Renal cortex interstitium (tissue), 15 donors: Measurements from ENCODE around the gene JAZF1. TPM values are rescaled to one million over a fixed set of nuclear protein-coding genes. Genes with fewer than 3 reads are reported as not detected.

Source experiments
- DNase-seq, 11 donors: peaks; one replicate each; pipeline ENCODE4 v3.0.0-alpha.2; 2013; ENCODE audit warnings: low read depth in 9 of 11, low spot score in 4 of 11; ENCODE audit errors: extremely low read depth in 1 of 11
- long read RNA-seq, 16 experiments: transcript quantifications; one replicate each; lab custom pipeline, GENCODE V29; 2026
- polyA plus RNA-seq, 3 donors: library from polyadenylated mRNA; unstranded; fragments of 120-200 nt; gene quantifications; one replicate each; pipeline ENCODE4 v1.2.1, GENCODE V29; 2013; ENCODE audit not compliant: insufficient read length in 3 of 3

JAZF1 gene
- 10 to 100 TPM; 11.2 to 14.4 (median 13.8) TPM for polyA plus RNA-seq
- long read RNA-seq, donor 1, partial matches to known transcripts, result 0 of 1 reads
- long read RNA-seq, donor 1, other reads (novel, unspliced or antisense), result 0 of 1 reads
- long read RNA-seq, donor 2, partial matches to known transcripts, result 0 of 4 reads
- long read RNA-seq, donor 2, other reads (novel, unspliced or antisense), result 0 of 4 reads
- long read RNA-seq, donor 3, transcript JAZF1-201 (5 exons, 3,125 nt), result major isoform, 6 of 6 reads
- long read RNA-seq, donor 3, partial matches to known transcripts, result 0 of 6 reads
- long read RNA-seq, donor 3, other reads (novel, unspliced or antisense), result 0 of 6 reads
- long read RNA-seq, donor 4, partial matches to known transcripts, result 0 of 3 reads
- long read RNA-seq, donor 4, other reads (novel, unspliced or antisense), result 0 of 3 reads
- long read RNA-seq, donor 5, result 0 reads
- long read RNA-seq, donor 6, partial matches to known transcripts, result 0 of 2 reads
- long read RNA-seq, donor 6, other reads (novel, unspliced or antisense), result 0 of 2 reads
- long read RNA-seq, donor 7, partial matches to known transcripts, result 0 of 2 reads
- long read RNA-seq, donor 7, other reads (novel, unspliced or antisense), result 0 of 2 reads
- long read RNA-seq, donor 8, result 0 reads
- long read RNA-seq, donor 9, partial matches to known transcripts, result 0 of 3 reads
- long read RNA-seq, donor 9, other reads (novel, unspliced or antisense), result 0 of 3 reads
- long read RNA-seq, donor 10, transcript JAZF1-201 (5 exons, 3,125 nt), result major isoform, 8 of 8 reads
- long read RNA-seq, donor 10, partial matches to known transcripts, result 0 of 8 reads
- long read RNA-seq, donor 10, other reads (novel, unspliced or antisense), result 0 of 8 reads
- long read RNA-seq, donor 11, transcript JAZF1-201 (5 exons, 3,125 nt), result major isoform, 7 of 7 reads
- long read RNA-seq, donor 11, partial matches to known transcripts, result 0 of 7 reads
- long read RNA-seq, donor 11, other reads (novel, unspliced or antisense), result 0 of 7 reads
- long read RNA-seq, donor 12, result 0 reads
- long read RNA-seq, donor 13, result 0 reads
- long read RNA-seq, donor 14, transcript JAZF1-201 (5 exons, 3,125 nt), result major isoform, 6 of 6 reads
- long read RNA-seq, donor 14, partial matches to known transcripts, result 0 of 6 reads
- long read RNA-seq, donor 14, other reads (novel, unspliced or antisense), result 0 of 6 reads
- long read RNA-seq, donor 15, partial matches to known transcripts, result 0 of 4 reads
- long read RNA-seq, donor 15, other reads (novel, unspliced or antisense), result 0 of 4 reads
- long read RNA-seq, donor 16, transcript JAZF1-201 (5 exons, 3,125 nt), result major isoform, 7 of 7 reads
- long read RNA-seq, donor 16, partial matches to known transcripts, result 0 of 7 reads
- long read RNA-seq, donor 16, other reads (novel, unspliced or antisense), result 0 of 7 reads

DNA sequence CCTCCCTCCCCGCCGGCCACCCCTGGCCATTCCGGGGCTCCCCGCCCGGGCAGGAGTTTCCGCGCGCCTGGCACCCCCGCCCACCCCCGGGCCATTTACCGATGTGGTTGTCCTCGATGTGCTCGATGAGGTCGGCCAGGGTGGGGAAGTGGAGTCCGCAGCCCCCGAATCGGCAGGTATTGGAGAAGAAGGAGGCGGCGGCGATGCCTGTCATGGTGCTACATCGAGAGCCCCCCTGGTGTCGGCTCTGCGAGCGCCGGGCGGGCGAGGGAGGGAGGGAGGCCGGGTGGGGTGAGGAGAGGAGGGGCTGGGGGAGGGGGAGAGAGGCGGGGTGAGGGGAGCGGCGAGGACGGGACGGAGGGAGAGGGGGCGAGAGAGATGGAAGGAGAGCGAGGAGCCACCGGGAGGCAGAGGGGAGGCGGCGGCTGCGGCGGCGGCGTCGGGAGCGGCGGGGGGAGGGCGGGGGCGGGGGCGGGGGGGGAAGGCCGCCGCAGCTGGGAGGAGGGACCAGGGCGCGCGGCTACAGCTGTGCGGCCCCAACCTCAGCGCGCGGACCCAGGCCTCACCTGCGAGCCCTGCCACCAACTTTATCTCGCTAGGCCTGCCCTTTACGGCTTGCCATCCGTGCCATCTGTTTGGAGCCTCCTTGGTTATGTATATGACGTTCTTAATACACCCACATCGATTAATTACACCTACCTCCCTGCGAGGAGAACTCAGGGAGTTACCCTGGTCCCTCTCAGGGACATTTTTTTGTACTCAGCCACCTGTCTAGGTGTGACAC is at the start of gene JAZF1:
JAZF1 (minus strand) TSS at position 432 of the 784 bp plus-strand sequence.
- peak in 9 of 11 donors; percentile 19 to 68 (median 51) for DNase-seq

DNA sequence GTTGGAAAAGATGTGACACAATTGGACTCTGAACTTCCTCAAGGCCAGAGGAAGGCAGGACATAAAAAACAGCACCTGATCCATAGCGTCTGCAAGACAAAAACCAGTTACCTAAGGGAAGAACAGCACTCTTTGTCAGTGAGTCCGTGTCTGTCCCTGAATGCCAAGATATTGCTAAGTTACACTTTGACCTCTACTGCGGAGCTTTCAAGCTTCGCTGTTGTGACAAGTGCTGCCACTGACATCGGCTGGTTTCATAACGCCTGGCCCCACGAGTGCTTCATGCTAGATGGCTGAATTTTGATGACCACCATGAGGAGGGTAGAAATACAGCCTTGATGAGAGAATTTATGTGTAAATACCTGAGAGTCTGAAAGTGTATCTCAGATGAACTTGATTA is 49.7 kb upstream of the JAZF1 start:
- no peak for DNase-seq

DNA sequence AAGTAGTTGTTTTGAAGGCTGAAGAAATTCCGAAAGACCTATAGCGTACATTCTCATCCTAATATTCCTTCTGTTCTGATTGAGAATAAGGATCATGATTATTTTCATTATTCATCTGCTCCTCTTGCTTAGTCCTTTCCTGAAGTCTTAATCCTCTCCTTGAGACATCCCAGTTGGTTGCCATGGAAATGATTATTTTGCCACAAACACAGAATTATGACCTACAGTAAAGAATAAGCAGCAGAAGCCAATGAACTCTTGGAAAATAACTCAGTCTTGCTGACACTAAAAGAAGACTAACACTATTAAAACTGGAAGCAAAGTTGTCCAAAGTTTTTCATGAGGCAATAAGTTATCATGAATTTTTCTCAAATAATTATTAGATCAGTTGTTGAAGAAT is 47.8 kb upstream of the JAZF1 start:
- no peak for DNase-seq

DNA sequence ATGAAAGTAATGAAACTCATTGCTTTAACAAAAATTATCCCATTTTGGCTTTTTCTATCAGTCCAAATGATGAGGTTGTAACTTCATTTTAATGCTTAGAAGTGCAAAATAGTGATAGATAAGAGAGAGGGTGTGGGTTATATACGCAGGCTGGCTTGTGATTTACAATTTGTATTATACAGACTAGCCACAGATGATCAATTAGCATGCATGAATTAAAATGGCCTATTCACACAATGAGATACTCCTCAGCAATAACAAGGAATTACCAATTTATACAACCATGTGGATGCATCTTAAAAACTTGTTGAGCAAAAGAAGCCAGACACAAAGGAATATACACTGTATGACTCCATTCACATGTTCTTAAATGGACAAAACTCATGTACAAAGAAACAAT is 45.4 kb upstream of the JAZF1 start:
- no peak for DNase-seq

DNA sequence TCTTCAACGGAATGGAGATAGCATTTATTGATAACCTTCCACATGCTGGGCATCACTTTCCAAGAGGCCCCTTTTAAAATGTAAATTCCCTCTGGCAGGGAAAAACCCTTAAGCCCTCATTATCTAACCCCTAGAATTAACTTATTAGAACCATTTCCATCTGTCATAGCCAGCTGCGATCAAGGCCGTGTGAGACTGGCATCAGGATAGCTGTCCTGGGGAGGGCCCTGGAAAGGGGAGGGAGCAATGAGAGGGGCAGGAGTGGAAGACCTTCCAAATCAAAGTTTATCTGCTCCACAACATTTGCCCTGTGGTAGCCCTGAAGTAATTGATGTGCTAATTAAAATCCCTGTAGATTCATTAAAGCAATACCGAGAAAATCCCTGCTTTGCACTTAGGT is 45.0 kb upstream of the JAZF1 start:
- DNase-seq, result no peak

DNA sequence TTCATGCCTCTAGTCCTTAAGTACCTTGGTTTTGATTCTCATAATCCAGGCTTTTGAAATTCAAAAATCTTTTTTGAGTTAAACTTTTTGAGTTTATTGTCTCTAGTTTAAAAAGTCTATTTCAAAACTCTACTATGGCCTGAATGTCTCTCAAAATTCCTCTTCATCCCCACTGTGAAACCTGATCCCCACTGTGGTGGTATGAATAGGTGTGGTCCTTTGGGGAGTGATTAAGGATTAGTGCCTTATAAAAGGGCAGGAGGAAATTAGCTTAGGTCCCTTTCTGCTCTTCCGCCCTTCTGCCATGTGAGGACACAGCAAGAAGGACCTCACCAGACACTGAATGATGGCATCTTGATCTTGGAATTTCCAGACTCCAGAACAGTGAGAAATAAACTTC is 44.1 kb upstream of the JAZF1 start:
- no peak for DNase-seq

DNA sequence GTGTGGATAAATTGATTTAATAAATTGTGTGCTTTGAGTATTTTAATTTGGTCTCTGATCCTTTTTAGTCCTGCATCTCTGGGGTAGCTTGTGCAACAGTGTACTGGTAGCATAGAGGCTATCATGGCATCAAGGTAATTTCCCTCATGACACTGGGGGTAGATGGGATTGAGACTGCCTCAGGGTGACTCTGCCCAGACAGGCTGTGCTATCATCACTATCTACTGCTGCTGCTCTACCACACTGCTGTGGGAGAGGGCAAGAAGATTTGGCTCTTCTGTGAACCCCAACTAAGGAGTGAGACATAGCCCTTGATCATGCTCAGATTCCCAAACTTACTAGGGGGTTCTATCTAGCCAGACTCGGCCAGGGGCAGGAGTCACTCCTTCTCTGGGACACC is 43.6 kb upstream of the JAZF1 start:
- no peak for DNase-seq

DNA sequence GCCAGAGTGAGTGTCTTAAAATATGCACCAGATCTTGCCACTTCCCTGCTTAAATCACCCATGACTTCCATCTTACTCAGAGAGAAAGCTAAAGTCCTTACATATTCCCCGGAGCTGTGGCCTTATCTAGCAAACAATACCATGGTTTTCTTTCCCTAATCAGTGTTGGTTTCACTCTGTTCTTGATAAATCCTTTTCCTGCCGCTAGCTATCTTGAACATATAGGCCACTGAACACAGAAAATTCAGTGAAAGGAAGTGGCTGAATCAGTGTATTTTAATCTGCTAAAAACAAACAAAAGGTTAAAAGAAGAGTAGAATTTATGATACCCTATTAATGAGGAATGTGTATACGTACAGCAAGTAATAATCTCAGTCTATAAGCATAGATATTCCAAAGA is 42.0 kb upstream of the JAZF1 start:
- no peak for DNase-seq

DNA sequence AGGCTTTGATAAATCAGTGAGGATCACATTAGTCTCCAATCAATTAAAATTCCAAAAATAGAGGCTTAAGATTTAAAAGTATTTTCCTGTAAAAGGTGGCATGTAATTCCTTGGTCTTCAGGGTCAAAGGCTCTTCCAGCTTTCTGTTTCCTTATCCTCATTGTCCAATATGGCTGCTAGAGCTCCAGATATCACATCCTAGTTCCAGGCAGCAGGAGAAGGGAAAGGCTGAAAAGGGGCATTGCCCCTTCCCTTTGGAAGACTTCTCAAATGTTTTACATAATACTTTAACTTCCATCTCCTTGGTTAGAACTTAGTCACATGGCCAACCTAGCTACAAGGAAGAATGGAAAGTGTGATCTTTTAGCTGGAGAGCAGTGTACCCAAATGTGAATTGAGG is 39.2 kb upstream of the JAZF1 start:
- DNase-seq, result no peak

DNA sequence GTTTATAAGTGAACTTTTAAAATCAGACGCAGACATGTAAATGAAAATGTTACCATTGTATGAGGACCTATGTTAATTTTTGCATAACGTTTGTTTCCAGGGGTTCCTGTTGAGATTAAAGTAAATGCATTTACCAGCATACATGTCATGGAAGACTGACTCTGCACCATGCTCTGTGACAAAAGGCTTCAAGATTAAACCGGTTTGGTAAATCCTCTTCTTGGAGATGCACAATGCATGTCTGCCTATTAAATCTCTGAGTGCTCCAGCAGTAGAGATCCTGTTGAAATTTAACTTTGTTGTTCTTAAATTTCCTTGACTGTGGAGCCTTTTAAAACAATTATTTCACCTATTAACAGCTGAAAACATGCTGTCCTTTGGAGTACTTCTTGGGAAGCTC is 36.5 kb upstream of the JAZF1 start:
- peak in 1 of 11 donors; percentile 8 for DNase-seq

DNA sequence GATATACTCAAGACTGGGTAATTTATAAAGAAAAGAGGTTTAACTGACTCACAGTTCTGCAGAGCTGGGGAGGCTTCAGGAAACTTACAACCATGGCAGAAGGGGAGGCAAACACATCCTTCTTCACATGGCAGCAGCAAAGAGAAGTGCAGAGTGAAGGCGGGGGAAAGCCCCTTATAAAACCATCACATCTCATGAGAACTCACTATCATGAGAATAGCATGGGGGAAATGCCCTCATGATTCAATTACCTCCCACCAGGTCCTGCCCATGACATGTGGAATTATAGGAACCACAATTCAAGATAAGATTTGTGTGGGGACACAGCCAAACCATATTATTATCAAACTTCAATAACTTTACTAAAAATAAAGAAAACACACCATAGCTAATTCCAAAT is 30.4 kb upstream of the JAZF1 start:
- no peak for DNase-seq

DNA sequence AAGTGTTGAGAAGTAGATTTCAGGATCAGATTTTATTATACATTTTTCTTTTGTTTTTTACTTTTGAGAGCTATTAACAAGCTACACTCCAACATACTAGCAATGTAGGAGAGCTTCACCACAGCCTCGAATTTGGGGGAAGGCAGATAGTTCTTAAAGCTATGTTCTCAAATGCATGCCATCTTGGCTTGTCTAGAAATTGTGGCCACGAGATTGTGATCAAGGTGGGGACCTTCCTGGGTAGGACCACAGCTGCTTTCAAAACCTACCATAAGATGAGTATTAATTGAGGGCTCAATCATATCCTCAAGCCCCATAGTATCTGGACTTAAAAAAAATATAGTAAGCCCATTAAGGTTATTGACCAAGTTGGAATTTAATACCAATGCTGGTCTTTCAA is 27.9 kb upstream of the JAZF1 start:
- DNase-seq, result no peak

DNA sequence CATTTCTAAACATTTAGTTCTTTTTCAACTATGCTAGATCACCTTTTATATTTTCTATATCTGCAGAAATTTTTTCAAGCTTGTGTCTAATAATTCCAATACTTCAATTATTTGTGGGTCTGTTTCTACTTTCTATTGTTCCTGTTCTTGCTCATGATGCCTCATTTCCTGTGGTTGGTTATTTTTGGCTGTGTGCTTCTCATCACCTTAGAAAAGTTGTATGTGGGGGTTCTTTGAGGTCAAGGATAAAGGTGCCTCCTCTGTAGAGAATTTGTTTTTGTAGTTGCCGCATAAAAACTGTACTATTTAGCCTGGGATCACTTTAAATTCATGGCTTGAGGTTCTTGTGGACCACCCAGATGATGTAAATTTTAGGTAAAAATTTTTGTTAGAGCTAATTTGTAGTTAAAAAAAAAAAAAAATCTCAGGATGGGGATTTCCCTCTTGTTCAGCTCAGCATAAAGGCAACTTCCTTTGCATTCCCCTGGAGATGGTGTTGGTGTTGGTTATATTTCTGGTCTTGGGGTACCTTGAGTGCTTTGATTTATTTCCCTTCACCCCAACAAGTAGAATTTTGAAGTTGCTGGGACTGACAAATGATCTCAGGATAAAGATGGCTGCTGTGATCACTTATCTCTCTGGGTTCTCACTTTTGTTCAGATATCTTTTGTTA is 27.0 kb upstream of the JAZF1 start:
- DNase-seq, result no peak

DNA sequence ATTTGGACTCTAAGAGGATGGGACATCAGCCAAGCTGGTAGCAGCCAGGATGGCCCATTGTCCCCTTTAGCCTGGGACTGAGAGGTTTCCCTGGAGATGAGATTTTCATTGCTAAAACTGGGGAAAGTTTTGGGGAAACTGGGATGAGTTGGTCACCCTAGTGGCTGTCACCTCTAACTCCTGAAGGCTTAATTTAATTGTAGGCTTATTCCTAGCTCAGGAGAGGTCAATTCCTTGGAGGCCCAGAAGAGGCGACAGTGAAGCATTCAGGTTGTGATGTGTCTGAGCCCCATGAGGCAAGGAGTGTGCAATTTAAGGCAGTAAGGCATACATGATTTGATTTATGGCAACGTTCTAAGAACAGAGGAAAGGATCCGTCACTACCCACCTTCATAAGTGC is 24.9 kb upstream of the JAZF1 start:
- DNase-seq, result no peak

DNA sequence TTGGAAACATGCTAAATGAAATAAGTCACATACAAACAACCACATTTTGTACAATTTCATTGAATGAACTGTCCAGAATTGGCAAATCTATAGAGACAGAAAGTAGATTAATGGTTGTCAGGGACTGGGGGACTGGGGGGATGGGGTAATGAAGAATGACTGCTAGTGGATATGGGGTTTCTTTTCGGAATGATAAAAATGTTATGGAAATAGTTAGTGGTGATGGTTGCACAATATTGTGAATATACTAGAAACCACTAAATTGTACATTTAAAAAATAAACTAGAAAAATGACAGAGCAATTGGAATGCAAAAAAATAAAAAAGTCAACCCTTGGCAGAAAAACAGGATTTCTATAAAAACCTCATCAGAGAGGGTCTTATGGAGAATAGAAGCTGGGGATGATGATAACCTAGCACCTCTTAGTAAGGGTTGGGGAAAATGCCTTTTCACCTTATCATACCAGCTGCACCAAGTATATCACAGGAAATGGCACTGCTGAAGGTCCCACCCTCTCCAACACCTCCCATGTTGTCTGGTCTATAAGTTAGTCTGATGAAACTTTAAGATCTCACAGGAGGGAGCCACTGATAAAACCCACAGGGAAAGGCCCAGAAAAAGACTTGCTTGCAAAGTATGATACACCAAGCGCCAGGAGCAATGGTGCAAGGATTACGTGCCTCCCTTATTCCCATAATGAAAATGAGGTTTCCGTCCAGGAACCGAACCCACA is 23.1 kb upstream of the JAZF1 start:
- DNase-seq, result no peak

DNA sequence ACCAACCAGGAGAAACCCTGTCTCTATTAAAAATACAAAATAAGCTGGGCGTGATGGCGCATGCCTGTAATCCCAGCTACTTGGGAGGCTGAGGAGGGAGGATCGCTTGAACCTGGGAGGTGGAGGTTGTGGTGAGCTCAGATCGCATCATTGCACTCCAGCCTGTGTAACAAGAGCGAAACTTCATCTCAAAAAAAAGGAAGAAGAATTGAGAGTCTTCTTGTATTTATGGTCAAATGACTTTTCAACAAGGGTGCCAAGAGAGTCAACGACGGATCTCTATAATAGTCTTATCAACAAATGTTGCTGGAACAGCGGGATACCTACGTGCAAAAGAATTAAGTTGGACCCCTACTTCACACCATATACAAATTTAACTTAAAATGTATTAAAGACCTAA is 21.6 kb upstream of the JAZF1 start:
- DNase-seq, result no peak

DNA sequence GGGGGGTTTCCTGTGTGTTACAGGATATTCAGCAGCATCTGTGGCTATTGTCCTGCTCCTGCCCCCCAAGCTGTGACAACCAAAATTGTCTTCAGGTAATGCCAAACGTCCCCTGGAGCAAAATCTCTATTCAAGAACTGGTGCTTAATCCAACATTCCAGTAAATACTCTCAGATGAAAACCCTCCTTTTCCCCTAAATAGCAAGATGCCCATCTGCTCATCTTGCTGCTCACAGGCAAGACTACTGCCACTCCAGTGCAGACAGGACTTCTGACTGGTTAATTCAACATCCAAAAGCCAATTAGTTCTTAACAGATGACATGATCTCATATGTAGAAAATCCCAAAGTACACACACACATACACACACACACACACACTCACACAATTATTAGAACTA is 20.5 kb upstream of the JAZF1 start:
- no peak for DNase-seq
